BLaER1 treated with 17β-estradiol and CSF1 and Interleukin-3, amounts not matched to agents 10 nM and 100 nM (cell line): ENCODE measurements around the gene CCDC57.

Experiments
- H3K27ac ChIP-seq, 11 experiments: shearing (Covaris generic); formaldehyde crosslinking; 2 replicates each; pipeline ENCODE4 v1.8.1; 2022
- H3K27me3 ChIP-seq, 11 experiments: shearing (Covaris generic); formaldehyde crosslinking; 2 replicates each; pipeline ENCODE4 v1.8.1; 2022
- H3K36me3 ChIP-seq, 11 experiments: shearing (Covaris generic); formaldehyde crosslinking; 2 replicates each; pipeline ENCODE4 v1.8.1; 2022
- H3K4me1 ChIP-seq, 10 experiments: shearing (Covaris generic); formaldehyde crosslinking; 2 replicates each; pipeline ENCODE4 v1.8.1; 2022
- H3K4me2 ChIP-seq, 11 experiments: shearing (Covaris generic); formaldehyde crosslinking; 2 replicates each; pipeline ENCODE4 v1.8.1; 2022
- H3K4me3 ChIP-seq, 10 experiments: shearing (Covaris generic); formaldehyde crosslinking; 2 replicates each; pipeline ENCODE4 v1.8.1; 2022
- H3K9ac ChIP-seq, 11 experiments: shearing (Covaris generic); formaldehyde crosslinking; 2 replicates each; pipeline ENCODE4 v1.8.1; 2022
- H3K9me3 ChIP-seq, 11 experiments: shearing (Covaris generic); formaldehyde crosslinking; replicated peaks in 1 of 11; 2 replicates each; pipeline ENCODE4 v1.8.1; 2022
- H4K20me1 ChIP-seq, 11 experiments: shearing (Covaris generic); formaldehyde crosslinking; 2 replicates each; pipeline ENCODE4 v1.8.1; 2022
- Cebpa-rat ChIP-seq, 11 experiments: shearing (Covaris generic); IDR thresholded peaks; 2 replicates each; pipeline ENCODE4 v1.8.1; 2022

Gene CCDC57

DNA sequence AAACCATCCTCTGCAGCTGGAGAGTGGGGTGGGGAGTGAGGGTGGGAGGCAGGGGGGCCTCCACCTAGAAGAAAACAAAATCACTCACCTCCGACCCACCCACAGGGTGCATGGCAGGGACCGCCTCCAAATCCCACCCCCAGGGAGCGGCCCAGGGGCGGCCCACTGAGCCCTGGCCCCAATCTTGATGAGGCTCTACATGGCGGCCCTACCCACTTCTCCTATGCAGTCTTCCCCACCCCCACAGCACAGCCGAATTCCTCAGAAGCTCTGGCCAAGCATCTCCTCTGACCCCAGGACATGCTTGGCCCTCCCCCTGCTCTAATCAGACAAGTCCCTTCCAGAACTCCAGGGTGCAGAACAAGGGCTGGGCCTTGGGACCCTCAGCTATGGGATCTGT, 96.4 kb downstream of the CCDC57 start:
- Histone ChIP-seq H3K9me3 (no peaks in the 10 kb centered on the region), H3K27ac (no peak overlapping the region), H3K27me3 (no peaks in the 10 kb centered on the region), H4K20me1 (no peaks in the 10 kb centered on the region; a peak in 1 of 22 replicates), H3K36me3 (peaks cover 0 to 20% (median 9%) of the 10 kb centered on the region in 11 experiments; a peak in 5 of 22 replicates), H3K4me1 (peaks cover 2 to 21% (median 18%) of the 10 kb centered on the region in 10 experiments), H3K9ac (no peak overlapping the region), H3K4me3 (no peak overlapping the region), H3K4me2 (no peak overlapping the region)
- TF ChIP-seq Cebpa-rat (IDR thresholded peaks at IDR 0.05): no peak

DNA sequence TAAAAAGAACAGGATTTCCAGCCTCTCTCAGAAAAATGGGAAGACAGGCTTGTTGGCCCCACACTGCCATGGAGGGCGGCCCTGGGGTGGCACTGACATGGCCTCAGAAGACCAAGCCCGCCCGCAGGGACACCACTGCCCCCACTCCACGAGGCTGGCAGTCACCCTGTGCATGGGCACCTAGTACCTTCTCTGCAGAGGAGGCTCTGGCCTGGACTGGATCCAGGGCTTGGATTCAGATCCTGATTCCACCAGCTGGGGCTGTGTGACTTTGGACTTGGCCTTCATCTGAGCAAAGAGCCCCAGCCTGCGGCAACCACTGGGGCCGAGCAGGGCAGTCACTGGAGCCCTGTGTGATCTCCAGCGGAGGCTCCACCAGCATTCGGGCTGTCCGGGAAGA, 97.8 kb downstream of the CCDC57 start:
- H3K9ac ChIP-seq: no peak overlapping the region
- H3K4me3 ChIP-seq: no peak overlapping the region
- H3K27me3 ChIP-seq: no peaks in the 10 kb centered on the region
- no peaks in the 10 kb centered on the region; a peak in 1 of 22 replicates for H4K20me1 ChIP-seq
- peaks cover 0 to 20% (median 9%) of the 10 kb centered on the region in 11 experiments; a peak in 5 of 22 replicates for H3K36me3 ChIP-seq
- peaks cover 0 to 9% (median 8%) of the 10 kb centered on the region in 10 experiments; a peak in 19 of 20 replicates for H3K4me1 ChIP-seq
- no peaks in the 10 kb centered on the region for H3K9me3 ChIP-seq
- no peak for TF ChIP-seq Cebpa-rat (IDR thresholded peaks at IDR 0.05)
- H3K4me2 ChIP-seq: no peak overlapping the region
- no peak overlapping the region for H3K27ac ChIP-seq

DNA sequence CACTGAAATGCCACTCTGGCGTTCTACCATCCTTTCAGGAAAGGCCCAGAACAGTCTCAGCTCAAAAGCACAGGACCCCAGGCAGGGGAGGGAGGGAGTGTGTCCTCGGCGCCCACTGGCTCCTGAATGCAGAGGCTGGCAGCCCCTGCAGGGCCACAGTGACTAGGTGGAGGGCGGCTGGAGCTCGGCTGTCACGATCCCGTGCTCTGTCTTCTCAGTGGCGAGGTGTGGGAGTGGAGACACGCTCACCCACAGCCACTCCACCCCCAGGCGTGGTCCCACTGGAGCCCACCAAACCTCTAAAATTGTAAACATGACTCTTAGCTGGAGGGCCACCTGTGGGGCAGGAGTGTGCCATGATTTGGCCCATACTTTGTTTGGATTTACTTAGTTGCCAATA, 98.2 kb downstream of the CCDC57 start:
- H3K4me1 ChIP-seq: peaks cover 0 to 5% (median 4%) of the 10 kb centered on the region in 10 experiments; a peak in 18 of 20 replicates
- H3K9me3 ChIP-seq: no peaks in the 10 kb centered on the region
- H3K9ac ChIP-seq: no peak overlapping the region; a peak in 1 of 22 replicates
- peaks cover 0 to 20% (median 9%) of the 10 kb centered on the region in 11 experiments; a peak in 5 of 22 replicates for H3K36me3 ChIP-seq
- no peak overlapping the region for H3K4me2 ChIP-seq
- no peak overlapping the region for H3K4me3 ChIP-seq
- no peak overlapping the region for H3K27ac ChIP-seq
- H4K20me1 ChIP-seq: no peaks in the 10 kb centered on the region
- TF ChIP-seq Cebpa-rat (IDR thresholded peaks at IDR 0.05): no peak
- H3K27me3 ChIP-seq: no peaks in the 10 kb centered on the region

DNA sequence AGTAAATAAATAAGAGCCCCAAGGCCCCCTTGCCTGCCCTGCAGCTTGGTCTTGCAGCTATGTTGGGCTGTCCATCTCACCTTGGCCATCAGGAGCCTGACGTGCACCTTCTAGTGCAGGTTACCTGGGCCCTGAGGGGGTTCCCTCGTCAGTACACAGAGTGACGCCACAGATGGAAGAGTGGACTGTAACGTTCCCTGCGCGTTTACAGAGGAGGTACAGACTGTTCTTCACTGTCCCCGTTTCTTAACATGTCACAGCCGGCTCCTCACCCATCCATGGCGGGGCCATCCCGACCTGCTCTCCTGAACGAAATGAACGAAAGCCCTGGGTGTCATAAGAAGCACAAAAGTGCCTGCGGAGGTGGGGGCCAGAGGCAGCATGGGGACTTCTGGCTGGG, 98.7 kb downstream of the CCDC57 start:
- Histone ChIP-seq H4K20me1 (no peaks in the 10 kb centered on the region), H3K4me2 (no peak overlapping the region), H3K27me3 (no peaks in the 10 kb centered on the region), H3K36me3 (peaks cover 0 to 20% (median 9%) of the 10 kb centered on the region in 11 experiments; a peak in 5 of 22 replicates), H3K9ac (no peak overlapping the region; a peak in 1 of 22 replicates), H3K27ac (no peak overlapping the region), H3K9me3 (no peaks in the 10 kb centered on the region), H3K4me3 (no peak overlapping the region), H3K4me1 (peaks cover 2 to 6% (median 3%) of the 10 kb centered on the region in 10 experiments)
- TF ChIP-seq Cebpa-rat (IDR thresholded peaks at IDR 0.05): no peak

DNA sequence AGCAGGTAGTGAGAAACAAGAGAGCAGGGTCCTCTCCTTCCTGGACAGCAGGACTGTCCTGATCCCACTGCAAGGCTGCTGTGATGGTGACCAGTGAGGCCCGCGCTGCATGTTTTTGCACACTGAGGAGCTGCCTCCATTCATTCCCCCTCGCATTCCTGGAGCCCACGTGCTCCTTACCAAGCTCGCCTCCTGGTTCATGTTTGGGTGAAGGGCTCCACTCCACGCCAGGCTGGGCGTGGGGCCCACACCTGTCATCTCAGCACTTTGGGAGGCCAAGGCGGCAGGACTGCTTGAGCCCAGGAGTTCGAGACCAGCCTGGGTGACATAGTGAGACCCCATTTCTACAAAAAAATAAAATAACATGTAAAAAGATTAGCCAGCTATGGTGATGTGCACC, 99.2 kb downstream of the CCDC57 start:
- H3K27ac ChIP-seq: no peak overlapping the region
- peaks cover 0 to 20% (median 9%) of the 10 kb centered on the region in 11 experiments; a peak in 5 of 22 replicates for H3K36me3 ChIP-seq
- no peak overlapping the region for H3K4me3 ChIP-seq

DNA sequence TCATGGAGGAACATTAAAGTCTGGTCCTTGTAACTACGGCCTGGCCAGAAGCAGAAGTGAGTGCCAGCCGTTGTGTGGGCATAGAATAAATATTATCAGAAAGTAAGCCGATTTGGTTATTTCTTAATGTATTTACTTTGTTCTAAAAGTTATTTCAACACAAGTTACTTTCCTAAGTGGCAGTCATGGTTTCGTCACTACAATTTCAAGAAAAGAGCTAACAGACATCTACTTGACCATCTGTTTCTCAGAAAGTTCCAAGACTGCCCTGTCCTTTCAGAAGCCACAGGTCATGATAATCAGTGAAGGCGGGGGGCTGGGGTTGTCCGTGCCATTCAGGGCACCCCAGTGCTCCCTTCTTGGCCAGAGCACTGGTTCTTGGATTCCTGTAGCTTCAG, 99.7 kb downstream of the CCDC57 start:
- H4K20me1 ChIP-seq: no peaks in the 10 kb centered on the region
- peaks cover 13 to 17% (median 14%) of the 10 kb centered on the region in 10 experiments for H3K4me1 ChIP-seq
- no peak overlapping the region for H3K4me2 ChIP-seq
- H3K27me3 ChIP-seq: no peaks in the 10 kb centered on the region
- no peaks in the 10 kb centered on the region for H3K9me3 ChIP-seq
- no peak for TF ChIP-seq Cebpa-rat (IDR thresholded peaks at IDR 0.05)
- H3K9ac ChIP-seq: no peak overlapping the region; a peak in 1 of 22 replicates
- peaks cover 0 to 20% (median 9%) of the 10 kb centered on the region in 11 experiments; a peak in 5 of 22 replicates for H3K36me3 ChIP-seq
- no peak overlapping the region for H3K4me3 ChIP-seq
- H3K27ac ChIP-seq: no peak overlapping the region

More for the DNA sequence above, 99.2 kb downstream of the CCDC57 start:
- Histone ChIP-seq H4K20me1 (no peaks in the 10 kb centered on the region), H3K27me3 (no peaks in the 10 kb centered on the region), H3K4me2 (no peak overlapping the region), H3K9ac (no peak overlapping the region), H3K4me1 (peaks cover 8 to 12% (median 9%) of the 10 kb centered on the region in 10 experiments), H3K9me3 (no peaks in the 10 kb centered on the region)
- TF ChIP-seq Cebpa-rat (IDR thresholded peaks at IDR 0.05): no peak

DNA sequence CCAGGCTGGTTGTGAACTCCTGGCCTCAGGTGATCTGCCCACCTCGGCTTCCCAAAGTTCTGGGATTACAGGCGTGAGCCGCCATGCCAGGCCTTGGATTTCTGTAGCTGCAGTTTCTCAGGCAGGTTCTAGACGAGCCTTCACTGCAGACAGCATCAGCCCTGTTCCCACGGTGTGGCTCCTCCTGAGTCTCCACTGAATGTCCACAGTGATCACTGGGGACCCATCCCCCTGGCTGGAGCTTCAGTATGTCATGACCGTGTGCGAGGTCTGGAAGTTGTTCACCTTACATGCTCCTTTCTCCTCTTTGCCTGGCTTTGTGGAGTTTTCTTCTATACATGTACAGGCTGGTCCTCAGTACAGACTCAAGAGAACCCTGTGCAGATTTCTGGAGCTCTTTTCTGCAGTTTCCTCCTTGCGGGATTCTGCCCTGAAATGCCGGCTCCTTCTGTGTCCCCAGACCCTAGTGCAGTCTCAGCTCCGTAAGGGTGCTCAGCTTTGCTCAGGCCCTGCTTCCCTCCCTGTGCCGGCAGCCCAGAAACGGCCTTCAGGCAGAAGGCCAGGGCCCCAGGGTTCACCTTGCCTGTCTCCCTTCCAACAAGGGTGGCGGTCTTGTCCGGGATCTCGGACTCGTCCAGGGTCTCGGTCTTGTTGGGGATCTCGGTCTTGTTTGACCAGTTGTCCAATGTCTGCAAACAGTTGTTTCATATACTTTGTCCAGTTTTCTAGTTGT, 100.3 kb downstream of the CCDC57 start:
- no peaks in the 10 kb centered on the region for H4K20me1 ChIP-seq
- no peak overlapping the region for H3K27ac ChIP-seq
- no peak overlapping the region for H3K4me2 ChIP-seq
- H3K36me3 ChIP-seq: peaks cover 0 to 20% (median 9%) of the 10 kb centered on the region in 11 experiments; a peak in 5 of 22 replicates
- H3K27me3 ChIP-seq: no peaks in the 10 kb centered on the region
- no peak for TF ChIP-seq Cebpa-rat (IDR thresholded peaks at IDR 0.05)
- H3K4me1 ChIP-seq: peaks cover 18 to 22% (median 19%) of the 10 kb centered on the region in 10 experiments
- H3K9me3 ChIP-seq: no peaks in the 10 kb centered on the region
- no peak overlapping the region; a peak in 1 of 22 replicates for H3K9ac ChIP-seq
- H3K4me3 ChIP-seq: no peak overlapping the region

DNA sequence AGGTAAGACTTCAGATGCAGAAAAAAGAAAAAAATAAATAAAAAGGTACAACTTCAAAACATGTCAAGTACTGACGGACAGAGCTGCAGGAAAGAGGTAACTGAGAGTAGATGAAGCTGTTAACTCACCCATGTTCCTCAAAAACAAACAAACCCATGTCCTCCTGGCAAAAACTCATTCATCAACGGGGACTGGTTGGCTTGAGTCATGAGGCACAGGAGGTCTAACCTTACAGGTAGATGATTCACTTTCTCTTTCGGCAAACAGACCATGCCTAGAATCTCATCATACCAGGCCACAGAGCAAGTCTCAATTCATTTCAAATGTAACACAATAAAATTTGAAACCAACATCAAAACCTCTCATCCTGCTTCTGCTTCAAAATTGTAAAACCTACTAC, 102.3 kb downstream of the CCDC57 start:
- Histone ChIP-seq H3K4me1 (peaks cover 39 to 43% (median 40%) of the 10 kb centered on the region in 10 experiments), H3K36me3 (peaks cover 0 to 20% (median 9%) of the 10 kb centered on the region in 11 experiments; a peak in 5 of 22 replicates), H3K27me3 (no peaks in the 10 kb centered on the region), H3K9me3 (no peaks in the 10 kb centered on the region), H3K4me2 (no peak overlapping the region), H4K20me1 (no peaks in the 10 kb centered on the region), H3K27ac (no peak overlapping the region), H3K9ac (no peak overlapping the region), H3K4me3 (no peak overlapping the region)
- no peak for TF ChIP-seq Cebpa-rat (IDR thresholded peaks at IDR 0.05)

DNA sequence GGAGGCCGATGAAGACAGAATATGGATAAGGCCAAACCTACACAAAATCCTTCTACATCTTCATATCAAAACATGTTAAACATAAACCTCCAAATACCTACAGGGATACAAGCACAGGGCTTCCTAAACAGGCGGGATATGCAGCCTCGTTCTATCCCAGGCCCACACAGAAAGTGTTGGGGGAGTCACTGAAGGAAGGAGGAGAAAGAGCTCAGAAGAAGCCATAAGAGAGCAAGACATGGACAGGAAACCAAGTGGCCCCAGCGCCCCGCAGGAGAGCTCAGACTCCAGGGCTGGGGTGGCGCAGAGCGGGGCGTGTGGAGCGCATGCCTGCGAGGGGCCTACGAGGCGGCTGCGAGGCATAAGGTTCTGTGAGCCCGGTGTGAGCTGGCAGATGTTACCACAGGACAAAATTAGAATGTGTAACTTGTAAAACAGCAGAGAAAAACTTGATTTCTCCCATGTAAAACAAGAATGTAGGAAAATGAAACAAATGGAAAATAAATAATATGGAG, 103.6 kb downstream of the CCDC57 start:
- Histone ChIP-seq H3K9ac (peak overlapping the region in 3 of 11 experiments; percentile 4 to 20 (median 18); a peak in 4 of 22 replicates), H3K4me1 (peaks cover 47 to 55% (median 51%) of the 10 kb centered on the region in 10 experiments), H3K27me3 (no peaks in the 10 kb centered on the region), H3K9me3 (no peaks in the 10 kb centered on the region), H4K20me1 (no peaks in the 10 kb centered on the region), H3K36me3 (peaks cover 0 to 20% (median 9%) of the 10 kb centered on the region in 11 experiments; a peak in 5 of 22 replicates), H3K4me3 (no peak overlapping the region), H3K4me2 (peak overlapping the region; percentile 87 to 99 (median 95)), H3K27ac (no peak overlapping the region)
- no peak for TF ChIP-seq Cebpa-rat (IDR thresholded peaks at IDR 0.05)
